GM12864 (cell line): ENCODE measurements around the gene FAM169A.

Source experiments
- DNase-seq: peaks from one replicate; pipeline ENCODE4 v3.0.0-alpha.2; 2011; ENCODE audit warnings: low read depth
- H3K4me3 ChIP-seq: 2 replicates; pipeline ENCODE4 v1.5.1; 2011; ENCODE audit warnings: mild to moderate bottlenecking, low read depth, low read length, control low read depth
- TF ChIP-seq, protein P1 (sequence below): IDR thresholded peaks from 2 replicates; pipeline ENCODE4 v1.5.1; 2011; ENCODE audit warnings: low read depth, mild to moderate bottlenecking, moderate library complexity, low read length, control low read depth, inconsistent platforms; ENCODE audit errors: missing control alignments

The FAM169A gene

DNA sequence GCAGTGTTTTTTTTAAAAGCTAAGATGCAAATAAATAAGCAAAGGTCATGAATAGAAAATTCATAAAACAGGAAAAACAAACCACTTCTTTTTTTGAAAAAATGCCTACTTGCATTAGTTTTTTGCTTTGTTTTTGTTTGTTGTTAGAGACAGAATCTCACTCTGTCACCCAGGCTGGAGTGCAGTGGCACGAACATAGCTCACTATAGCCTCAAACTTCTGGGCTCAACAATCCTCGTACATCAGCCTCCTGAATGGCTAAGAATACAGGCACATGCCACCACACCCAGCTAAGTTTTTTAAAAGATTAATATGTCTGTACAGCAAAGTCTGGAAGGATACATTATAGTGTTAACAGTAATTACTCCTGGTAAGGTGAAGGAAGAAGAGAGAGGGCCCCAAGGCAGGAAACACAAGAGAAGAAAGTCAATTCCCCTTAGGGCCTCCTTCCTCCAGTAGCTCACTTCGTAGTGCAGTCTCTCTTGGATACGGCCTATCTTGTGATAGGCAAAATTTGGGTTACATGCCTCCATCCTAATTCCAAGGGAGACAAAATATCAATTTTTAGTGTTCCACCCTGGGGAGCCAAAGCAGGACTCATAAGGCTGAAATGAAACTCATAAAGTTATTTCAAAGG, 15.3 kb downstream of the FAM169A start:
- H3K4me3 ChIP-seq, result no peak overlapping the region
- TF ChIP-seq, protein P1, sequence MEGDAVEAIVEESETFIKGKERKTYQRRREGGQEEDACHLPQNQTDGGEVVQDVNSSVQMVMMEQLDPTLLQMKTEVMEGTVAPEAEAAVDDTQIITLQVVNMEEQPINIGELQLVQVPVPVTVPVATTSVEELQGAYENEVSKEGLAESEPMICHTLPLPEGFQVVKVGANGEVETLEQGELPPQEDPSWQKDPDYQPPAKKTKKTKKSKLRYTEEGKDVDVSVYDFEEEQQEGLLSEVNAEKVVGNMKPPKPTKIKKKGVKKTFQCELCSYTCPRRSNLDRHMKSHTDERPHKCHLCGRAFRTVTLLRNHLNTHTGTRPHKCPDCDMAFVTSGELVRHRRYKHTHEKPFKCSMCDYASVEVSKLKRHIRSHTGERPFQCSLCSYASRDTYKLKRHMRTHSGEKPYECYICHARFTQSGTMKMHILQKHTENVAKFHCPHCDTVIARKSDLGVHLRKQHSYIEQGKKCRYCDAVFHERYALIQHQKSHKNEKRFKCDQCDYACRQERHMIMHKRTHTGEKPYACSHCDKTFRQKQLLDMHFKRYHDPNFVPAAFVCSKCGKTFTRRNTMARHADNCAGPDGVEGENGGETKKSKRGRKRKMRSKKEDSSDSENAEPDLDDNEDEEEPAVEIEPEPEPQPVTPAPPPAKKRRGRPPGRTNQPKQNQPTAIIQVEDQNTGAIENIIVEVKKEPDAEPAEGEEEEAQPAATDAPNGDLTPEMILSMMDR, result no peak
- no peak for DNase-seq

DNA sequence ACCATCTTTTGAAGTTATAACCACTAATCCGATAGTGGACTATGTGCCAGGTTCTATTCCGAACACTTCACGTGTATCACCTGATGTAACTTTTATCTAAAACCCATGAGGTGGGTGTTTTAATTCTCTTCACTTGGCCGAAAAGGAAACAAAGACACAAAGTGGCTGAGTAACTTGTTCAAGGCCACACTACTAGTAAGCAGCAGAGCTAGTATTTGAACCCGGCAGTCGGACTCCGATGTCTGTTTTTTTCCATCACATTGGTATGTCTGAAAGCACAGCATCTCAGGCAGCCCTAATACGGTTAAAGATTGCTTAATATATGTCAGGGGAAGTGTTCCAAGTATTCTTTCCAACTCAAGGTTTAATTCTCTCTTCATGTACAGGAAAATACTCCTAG, 16.2 kb downstream of the FAM169A start:
- no peak overlapping the region for H3K4me3 ChIP-seq
- TF ChIP-seq, protein P1, result no peak
- DNase-seq, result no peak

DNA sequence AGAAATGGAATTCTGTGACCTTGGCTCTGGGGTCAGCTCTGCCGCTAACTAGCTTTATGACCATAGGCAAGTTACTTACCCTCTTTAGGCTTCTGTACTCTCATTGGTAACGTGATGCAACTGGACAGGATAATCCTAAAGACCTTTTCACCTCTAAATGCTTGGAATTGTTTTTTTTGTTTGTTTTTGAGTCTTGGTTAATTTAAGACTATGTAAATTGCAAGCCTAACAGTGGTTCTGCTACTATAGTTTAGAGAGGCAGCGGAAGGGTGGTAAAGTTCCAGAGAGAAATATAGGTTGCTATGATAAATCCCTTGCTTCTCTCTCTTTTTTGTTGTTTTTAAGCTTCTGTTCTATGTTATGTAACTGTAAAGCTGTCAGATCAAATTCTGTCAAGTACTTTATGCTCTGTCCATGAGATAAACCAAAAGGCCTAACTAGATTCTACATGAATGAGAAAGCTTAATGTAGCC, 17.6 kb downstream of the FAM169A start:
- DNase-seq, result no peak
- TF ChIP-seq, protein P1, result no peak
- H3K4me3 ChIP-seq, result no peak overlapping the region

DNA sequence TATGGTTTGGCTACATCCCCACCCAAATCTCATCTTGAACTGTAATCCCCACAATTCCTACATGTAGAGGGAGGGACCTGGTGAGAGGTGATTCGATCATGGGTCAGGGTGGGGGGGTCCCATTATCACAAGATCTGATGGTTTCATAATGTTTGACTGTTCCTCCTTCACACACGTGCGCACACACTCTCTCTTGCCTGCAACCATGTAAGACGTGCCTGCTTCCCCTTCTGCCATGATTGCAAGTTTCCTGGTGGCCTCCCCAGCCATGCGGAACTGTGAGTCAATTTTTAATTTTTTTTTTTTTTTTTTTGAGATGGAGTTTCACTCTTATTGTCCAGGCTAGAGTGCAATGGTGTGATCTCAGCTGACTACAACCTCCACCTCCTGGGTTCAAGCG, 27.0 kb downstream of the FAM169A start:
- TF ChIP-seq, protein P1, result no peak
- no peak overlapping the region for H3K4me3 ChIP-seq
- DNase-seq, result no peak

DNA sequence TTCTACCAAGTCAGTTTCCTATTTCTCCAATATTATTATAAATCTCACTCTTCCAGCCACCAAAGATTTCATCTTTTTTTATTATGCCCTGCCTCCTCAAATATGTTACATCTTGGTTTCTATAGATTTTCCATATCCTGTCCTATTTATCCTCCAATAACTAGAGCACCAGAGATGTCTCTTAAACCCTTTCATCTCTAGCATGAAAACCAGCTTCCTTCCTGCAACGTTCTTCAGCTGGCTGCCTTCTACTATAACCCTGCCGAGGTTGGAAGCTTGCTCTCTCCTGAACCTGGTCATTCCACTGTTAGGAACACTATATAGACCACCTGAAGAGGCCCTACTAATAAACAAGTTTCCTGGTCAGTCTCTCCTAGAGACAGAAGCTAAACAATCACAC, 27.9 kb downstream of the FAM169A start:
- no peak for DNase-seq
- TF ChIP-seq, protein P1, result no peak
- H3K4me3 ChIP-seq, result no peak overlapping the region

DNA sequence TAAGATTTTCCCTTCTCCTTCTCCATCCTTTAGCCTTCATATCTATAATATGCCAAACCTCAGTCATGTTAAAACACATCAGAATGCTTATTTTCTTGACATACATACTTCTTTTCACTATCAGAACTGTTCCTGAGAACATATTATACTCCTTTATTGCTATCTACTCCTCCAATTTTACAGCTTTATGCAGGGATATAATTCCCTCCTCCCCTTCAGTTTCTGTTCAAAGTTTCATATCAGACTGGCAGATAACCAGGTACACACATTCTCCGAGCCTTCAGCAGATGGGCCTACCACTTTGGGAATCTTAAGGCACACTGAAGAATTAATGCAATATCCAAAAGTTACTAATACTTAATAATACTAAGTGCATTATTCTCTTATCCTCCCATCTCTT, 29.1 kb downstream of the FAM169A start:
- no peak for DNase-seq
- H3K4me3 ChIP-seq, result no peak overlapping the region
- TF ChIP-seq, protein P1, result no peak

DNA sequence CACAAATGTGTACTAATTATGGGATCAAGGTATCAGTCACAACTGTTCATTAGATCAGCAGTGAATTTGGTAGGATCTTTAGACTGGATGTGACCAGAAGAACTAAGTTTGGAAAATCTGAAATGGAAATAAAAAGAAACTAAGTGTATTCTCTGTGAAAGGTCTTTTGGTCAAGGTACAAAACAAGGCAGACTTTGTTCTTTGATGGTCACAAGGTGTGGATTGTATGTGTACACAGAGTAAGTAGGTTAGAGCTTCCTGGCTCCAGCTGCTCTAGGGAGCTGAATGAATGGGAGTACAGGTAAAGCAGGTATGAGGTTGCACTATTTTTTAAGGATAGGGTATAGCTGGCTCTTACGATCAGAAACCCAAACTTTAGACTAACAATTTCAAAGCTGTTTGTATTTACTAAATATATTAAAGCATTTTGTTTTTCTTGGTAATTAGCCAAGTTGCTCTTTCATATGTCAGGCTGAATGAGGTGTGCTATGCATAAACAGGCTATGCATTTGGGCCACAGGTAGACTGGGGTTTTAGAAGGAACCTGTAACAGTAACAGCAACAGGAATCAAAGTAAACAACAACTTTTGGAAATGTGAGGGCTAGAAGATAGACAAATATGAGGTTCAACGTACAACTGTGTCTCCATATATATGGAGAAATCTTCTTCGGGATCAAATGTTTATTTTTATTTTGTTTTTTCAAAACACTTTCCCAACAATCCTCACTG, 32.5 kb downstream of the FAM169A start:
- no peak overlapping the region for H3K4me3 ChIP-seq
- TF ChIP-seq, protein P1, result no peak
- DNase-seq, result no peak
